ENCODE results near the gene CCNJ.

DNA sequence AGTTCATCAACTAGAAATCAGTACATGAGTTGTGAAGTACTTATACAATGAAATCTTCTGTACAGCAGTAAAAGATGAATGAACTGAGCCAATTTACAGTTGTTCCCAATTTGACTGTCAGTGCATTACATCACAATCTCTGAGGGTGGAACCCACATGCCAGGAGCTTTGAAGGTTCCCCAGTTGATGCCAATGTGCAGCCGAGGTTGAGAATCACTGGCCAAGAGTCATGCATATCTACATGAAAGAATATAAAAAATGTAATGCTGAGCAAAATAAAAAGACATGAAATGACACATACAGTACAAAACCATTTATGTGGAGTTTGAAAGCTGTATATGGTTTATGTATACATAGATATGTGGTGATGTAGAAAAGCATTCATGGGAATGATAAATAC lies 22.1 kb upstream of the CCNJ start:
- TF ChIP-seq POLR2AphosphoS5 (IDR thresholded peaks at IDR 0.05; ENCODE audit: low read depth, low read length) (no peak), EZH2phosphoT487 (IDR thresholded peaks at IDR 0.05; ENCODE audit: borderline replicate concordance, low read depth) (no peak), SMC3 (IDR thresholded peaks at IDR 0.05; ENCODE audit: low read depth, low read length) (no peak), NFIC (IDR thresholded peaks at IDR 0.05; ENCODE audit: borderline replicate concordance) (no peak), YY1 (IDR thresholded peaks at IDR 0.05; ENCODE audit: low read depth) (no peak), JUND (IDR thresholded peaks at IDR 0.05) (no peak), RXRA (IDR thresholded peaks at IDR 0.05; ENCODE audit: borderline replicate concordance, low read depth) (no peak), GABPA (IDR thresholded peaks at IDR 0.05; ENCODE audit: low read depth) (no peak)
- TF ChIP-seq, protein P1, sequence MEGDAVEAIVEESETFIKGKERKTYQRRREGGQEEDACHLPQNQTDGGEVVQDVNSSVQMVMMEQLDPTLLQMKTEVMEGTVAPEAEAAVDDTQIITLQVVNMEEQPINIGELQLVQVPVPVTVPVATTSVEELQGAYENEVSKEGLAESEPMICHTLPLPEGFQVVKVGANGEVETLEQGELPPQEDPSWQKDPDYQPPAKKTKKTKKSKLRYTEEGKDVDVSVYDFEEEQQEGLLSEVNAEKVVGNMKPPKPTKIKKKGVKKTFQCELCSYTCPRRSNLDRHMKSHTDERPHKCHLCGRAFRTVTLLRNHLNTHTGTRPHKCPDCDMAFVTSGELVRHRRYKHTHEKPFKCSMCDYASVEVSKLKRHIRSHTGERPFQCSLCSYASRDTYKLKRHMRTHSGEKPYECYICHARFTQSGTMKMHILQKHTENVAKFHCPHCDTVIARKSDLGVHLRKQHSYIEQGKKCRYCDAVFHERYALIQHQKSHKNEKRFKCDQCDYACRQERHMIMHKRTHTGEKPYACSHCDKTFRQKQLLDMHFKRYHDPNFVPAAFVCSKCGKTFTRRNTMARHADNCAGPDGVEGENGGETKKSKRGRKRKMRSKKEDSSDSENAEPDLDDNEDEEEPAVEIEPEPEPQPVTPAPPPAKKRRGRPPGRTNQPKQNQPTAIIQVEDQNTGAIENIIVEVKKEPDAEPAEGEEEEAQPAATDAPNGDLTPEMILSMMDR (IDR thresholded peaks at IDR 0.05) = no peak
- TF ChIP-seq, protein P2, sequence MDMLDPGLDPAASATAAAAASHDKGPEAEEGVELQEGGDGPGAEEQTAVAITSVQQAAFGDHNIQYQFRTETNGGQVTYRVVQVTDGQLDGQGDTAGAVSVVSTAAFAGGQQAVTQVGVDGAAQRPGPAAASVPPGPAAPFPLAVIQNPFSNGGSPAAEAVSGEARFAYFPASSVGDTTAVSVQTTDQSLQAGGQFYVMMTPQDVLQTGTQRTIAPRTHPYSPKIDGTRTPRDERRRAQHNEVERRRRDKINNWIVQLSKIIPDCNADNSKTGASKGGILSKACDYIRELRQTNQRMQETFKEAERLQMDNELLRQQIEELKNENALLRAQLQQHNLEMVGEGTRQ (IDR thresholded peaks at IDR 0.05; ENCODE audit: borderline replicate concordance, low read depth, low read length) = no peak
- TF ChIP-seq, protein P3, sequence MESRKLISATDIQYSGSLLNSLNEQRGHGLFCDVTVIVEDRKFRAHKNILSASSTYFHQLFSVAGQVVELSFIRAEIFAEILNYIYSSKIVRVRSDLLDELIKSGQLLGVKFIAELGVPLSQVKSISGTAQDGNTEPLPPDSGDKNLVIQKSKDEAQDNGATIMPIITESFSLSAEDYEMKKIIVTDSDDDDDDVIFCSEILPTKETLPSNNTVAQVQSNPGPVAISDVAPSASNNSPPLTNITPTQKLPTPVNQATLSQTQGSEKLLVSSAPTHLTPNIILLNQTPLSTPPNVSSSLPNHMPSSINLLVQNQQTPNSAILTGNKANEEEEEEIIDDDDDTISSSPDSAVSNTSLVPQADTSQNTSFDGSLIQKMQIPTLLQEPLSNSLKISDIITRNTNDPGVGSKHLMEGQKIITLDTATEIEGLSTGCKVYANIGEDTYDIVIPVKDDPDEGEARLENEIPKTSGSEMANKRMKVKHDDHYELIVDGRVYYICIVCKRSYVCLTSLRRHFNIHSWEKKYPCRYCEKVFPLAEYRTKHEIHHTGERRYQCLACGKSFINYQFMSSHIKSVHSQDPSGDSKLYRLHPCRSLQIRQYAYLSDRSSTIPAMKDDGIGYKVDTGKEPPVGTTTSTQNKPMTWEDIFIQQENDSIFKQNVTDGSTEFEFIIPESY (IDR thresholded peaks at IDR 0.05; ENCODE audit: borderline replicate concordance, low read depth) = no peak
- TF ChIP-seq, protein P4, sequence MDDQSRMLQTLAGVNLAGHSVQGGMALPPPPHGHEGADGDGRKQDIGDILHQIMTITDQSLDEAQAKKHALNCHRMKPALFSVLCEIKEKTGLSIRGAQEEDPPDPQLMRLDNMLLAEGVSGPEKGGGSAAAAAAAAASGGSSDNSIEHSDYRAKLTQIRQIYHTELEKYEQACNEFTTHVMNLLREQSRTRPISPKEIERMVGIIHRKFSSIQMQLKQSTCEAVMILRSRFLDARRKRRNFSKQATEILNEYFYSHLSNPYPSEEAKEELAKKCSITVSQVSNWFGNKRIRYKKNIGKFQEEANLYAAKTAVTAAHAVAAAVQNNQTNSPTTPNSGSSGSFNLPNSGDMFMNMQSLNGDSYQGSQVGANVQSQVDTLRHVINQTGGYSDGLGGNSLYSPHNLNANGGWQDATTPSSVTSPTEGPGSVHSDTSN (IDR thresholded peaks at IDR 0.05) = no peak
- TF ChIP-seq, protein P5, sequence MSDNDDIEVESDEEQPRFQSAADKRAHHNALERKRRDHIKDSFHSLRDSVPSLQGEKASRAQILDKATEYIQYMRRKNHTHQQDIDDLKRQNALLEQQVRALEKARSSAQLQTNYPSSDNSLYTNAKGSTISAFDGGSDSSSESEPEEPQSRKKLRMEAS (IDR thresholded peaks at IDR 0.05; ENCODE audit: low read depth) = no peak

Data from SK-N-SH (cell line).